ENCODE data around the gene GABPA.
"Not testable (repeated sequence)": the region's sequence is repeated elsewhere in the genome, so short reads cannot be mapped to it uniquely, and the experiment has no call there.

The GABPA gene

DNA sequence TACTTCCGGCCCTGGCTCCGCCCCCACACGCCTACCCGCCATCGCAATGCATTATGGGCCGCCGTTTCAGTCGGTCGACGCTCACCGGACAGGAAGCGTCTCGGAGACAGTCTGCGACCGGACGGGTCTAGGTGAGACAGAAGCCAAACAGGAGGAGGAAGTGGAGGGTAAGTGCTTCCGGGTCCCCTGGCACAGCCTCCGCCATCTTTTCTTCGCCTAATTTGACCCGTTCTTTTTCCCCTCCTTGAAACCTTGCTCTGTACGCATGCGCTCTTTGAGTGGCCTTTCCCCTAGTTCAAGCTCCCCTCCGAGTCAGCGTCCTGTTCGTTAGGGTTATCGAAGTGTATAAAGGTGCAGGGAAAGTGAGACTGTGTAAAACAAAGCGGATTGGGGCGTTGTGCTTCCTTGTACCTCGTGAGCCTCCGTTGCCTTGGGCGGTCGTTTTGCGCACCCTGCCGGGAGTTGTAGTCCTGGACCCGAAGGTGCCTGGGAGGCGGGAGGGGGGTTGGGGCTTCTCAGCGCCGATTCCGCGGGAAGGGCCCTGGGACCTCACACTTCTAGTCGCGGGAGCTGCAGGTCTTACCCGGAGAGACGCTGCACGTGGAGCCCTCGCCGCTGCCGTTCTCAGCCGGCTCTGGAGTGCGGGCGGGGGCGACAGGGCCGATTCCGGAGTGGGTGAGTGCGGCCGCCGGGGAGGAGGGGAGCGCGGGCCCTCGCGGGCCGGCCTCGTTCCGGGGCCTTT is at the start of gene GABPA, which contains the start of gene ATP5PF:
Gene GABPA (plus strand): TSS at position 69 of the 742 bp plus-strand sequence. CDS start 6,627 bp downstream, outside the sequence.
Gene ATP5PF (minus strand): TSS at position 1 of the 742 bp plus-strand sequence. CDS start 5,110 bp downstream, outside the sequence.
- peak; percentile 98 for DNase-seq

- no peak for DNase-seq
Measured at GRCh38 chr21:25687787-25688186, 47.0 kb upstream of the GABPA start.

DNA sequence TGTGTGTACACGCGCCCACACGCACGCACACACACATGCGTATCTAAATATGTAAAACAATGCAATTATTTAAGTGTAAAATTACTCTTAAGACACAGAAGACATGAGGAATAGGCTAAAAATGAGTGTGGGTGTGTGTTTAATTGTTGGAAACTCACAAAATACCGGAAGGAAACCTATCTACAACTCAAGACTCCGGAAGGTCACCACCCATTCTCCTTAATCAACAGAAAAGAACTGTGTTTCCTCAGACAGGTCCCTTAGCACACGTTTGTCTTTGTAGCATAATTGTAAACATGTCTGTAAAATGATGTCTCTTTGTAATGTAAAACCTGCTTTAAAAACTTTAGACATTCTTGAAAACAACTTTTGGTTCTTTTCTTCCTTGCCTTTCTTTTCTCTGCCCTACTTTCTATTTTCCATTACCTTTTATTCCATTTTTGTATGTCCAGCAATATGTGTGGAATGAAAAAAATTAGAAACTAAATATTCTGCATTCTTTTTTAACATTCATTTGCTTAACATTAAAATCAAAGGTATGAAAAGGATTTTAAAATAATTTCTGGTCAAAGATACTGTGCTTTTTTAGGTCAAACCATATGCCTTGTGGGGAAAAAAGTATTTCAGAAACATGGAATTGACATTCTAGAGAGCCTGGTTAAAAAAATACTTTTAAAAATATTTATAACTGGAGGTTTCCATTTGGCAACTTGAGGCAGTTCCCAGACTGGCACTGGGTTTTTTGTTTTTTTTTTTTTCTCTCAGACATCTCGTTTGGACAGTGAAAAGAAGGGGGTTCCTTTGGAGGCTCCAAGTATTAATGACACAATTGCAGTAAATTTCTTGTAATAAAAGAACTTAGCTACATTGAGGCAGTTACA is 46.3 kb upstream of the GABPA start:
- DNase-seq = no peak

DNA sequence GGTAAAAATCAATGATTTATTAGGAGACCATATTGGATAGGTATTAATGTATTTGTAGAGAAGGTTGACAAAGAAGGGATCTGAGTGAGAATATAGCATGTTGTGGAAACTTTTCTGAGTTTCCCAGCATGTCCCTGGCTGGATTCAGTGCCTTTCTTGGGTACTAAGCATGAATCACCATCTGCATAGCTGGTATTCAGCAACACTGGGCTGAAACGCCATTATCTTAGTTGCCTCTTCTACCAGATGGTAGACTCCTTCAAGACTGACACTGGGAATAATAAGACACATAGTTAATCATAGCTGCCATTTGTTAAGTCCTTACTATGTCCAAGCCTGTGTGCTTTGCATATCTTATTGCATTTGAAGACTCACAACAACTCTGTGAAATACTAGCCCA is 45.5 kb upstream of the GABPA start:
- no peak for DNase-seq

GRCh38 chr21:25691976-25692375 is 42.8 kb upstream of the GABPA start:
- no peak for DNase-seq

- not testable (repeated sequence) for DNase-seq
Measured at GRCh38 chr21:25695461-25695860, 39.3 kb upstream of the GABPA start.

DNA sequence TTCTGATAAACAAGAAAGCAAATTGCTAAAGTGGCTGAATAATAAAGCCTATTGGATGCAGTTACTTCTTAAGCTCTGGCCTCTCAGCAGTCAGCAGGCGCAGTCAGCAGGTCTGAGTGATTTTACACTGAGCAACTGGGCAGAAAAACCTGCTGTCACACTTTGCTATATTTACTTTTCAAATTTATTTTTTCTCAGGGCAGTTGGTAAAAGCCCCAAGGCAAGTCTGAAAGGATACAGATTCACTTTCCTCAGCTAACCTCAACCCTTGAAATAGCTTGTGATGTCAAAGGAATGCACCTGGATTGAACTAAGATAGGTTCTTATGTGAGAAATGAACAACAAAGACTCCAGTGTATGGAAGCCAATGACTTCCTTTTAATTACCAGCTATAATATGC is 34.0 kb upstream of the GABPA start:
- DNase-seq = no peak

- no peak for DNase-seq
Measured at GRCh38 chr21:25701529-25701928, 33.2 kb upstream of the GABPA start.

GRCh38 chr21:25708467-25709065 is 26.2 kb upstream of the GABPA start:
- DNase-seq = peak; percentile 45 to 67

- DNase-seq = no peak
Measured at GRCh38 chr21:25709684-25710265, 25.0 kb upstream of the GABPA start.

DNA sequence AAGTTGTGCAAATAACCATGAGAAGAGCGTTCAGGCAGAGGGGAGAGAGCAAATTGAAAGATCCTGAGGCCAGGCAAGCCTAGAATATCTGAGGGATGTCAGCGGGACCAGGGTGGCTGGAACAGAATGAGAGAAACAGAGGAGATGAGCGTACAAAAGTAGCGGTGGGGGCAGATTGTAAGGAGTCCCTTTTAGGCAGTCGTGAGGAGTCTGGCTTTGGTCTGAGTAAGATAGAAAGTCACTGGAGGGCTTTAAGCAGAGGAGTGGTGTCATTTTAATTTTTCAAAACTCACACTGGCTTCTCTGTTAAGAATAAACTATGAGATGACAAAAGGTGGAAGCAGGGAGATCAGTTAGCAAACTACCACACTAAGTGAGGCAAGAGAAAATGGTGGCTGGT is 24.2 kb upstream of the GABPA start:
- no peak for DNase-seq

GRCh38 chr21:25714066-25714465 is 20.7 kb upstream of the GABPA start:
- not testable (repeated sequence) for DNase-seq

DNA sequence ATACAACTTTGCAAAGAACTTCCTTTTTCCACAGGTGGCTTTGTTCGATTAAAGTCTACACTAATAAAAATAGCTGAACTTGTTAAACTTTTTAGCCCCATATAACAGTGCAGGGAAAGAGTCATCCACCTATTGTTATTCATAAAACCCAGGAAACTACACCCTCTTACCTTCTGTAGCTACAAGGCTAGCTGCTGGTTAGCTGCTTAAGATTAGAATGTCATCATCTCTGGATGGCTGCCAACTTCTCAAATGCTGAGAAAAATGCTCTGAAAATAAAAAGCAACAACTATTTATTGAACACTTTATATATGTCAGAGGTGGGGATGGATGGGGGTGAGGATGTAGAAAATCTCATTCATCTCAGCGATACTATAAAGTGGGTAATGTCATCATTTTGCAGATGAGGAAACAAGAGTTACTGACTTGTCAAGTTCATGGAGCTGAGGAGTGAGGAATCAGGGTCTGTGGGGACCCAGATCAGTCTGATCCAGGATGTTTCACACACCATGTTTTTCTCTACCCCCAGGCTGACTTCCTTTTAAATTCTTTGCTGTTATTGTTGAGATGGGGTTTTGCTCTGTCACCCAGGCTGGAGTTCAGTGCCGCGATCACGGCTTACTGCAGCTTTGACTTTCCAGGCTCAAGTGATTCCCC is 17.2 kb upstream of the GABPA start:
- no peak for DNase-seq

GRCh38 chr21:25721987-25722386 is 12.8 kb upstream of the GABPA start:
- no peak for DNase-seq

GRCh38 chr21:25722631-25723030 is 12.1 kb upstream of the GABPA start:
- peak in 1 of 2 donors; percentile 1 for DNase-seq

GRCh38 chr21:25732091-25732760 is 2.5 kb upstream of the GABPA start:
- no peak for DNase-seq

DNA sequence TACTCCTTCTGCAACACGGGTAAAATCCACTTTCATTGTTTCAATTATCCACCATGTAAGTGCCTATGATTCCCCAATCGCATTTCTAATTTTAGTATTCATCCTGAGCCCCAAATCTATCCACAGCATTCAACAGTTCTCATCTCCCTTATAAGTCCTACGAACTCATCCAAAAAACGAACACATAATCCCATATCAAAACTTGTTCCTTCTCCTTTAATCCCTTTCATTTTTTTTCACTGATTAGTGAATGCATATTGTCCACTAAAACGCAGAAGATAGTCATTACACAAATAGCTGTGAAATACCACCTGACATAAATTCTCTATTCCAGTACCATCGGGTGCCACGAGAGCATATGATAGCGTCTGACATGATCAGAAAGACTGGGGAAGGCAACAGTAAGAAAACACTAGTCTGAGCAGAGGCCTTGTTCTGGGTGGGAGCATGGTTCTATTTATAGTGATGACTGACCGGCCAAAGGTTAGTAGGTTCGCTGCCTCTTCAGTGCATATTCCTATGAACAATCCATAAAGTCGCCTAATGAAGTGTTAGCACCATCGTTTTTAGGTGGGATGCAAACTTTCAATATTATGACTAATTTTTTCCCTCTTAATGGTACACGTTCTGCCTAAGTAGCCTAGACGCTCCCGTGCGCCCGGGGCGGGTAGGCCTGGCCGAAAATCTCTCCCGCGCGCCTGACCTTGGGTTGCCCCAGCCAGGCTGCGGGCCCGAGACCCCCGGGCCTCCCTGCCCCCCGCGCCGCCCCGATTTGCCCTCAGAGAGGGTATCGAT is 716 bp upstream of the GABPA start:
- peak in 1 of 2 donors; percentile 27 for DNase-seq

- DNase-seq = no peak
Measured at GRCh38 chr21:25734654-25734903, 193 bp upstream of the GABPA start.

- DNase-seq = peak; percentile 61 to 79
Measured at GRCh38 chr21:25735646-25736597, 1.1 kb downstream of the GABPA start.

- no peak for DNase-seq
Measured at GRCh38 chr21:25737421-25737820, 2.6 kb downstream of the GABPA start.
